Measurements from ENCODE around the gene GDF7.
A peak's percentile ranks its signal among the peaks of the same experiment; 100 is the strongest.

The GDF7 gene

GRCh38 chr2:20629581-20630171, 37.3 kb upstream of the GDF7 start:
- peak; percentile 68 for DNase-seq

GRCh38 chr2:20630967-20631366, 36.0 kb upstream of the GDF7 start:
- DNase-seq: no peak

- DNase-seq: no peak
These were observed 35.2 kb upstream of the GDF7 start for GRCh38 chr2:20631617-20632307.

GRCh38 chr2:20632446-20632990, 34.4 kb upstream of the GDF7 start:
- DNase-seq: no peak

GRCh38 chr2:20633001-20633400, 33.9 kb upstream of the GDF7 start:
- DNase-seq: no peak

- DNase-seq: no peak
These were observed 33.0 kb upstream of the GDF7 start for GRCh38 chr2:20633794-20634506.

GRCh38 chr2:20634507-20635112, 32.3 kb upstream of the GDF7 start:
- DNase-seq: no peak

GRCh38 chr2:20635113-20635510, 31.8 kb upstream of the GDF7 start:
- no peak for DNase-seq

- DNase-seq: peak; percentile 25
These were observed 31.0 kb upstream of the GDF7 start for GRCh38 chr2:20635675-20636584.

- DNase-seq: no peak
These were observed 29.8 kb upstream of the GDF7 start for GRCh38 chr2:20637147-20637546.

- no peak for DNase-seq
These were observed 28.9 kb upstream of the GDF7 start for GRCh38 chr2:20638014-20638413.

GRCh38 chr2:20638646-20639430, 28.1 kb upstream of the GDF7 start:
- DNase-seq: no peak

- no peak for DNase-seq
These were observed 26.4 kb upstream of the GDF7 start for GRCh38 chr2:20640411-20641122.

- no peak for DNase-seq
These were observed 25.6 kb upstream of the GDF7 start for GRCh38 chr2:20641123-20641985.

- peak; percentile 35 for DNase-seq
These were observed 24.6 kb upstream of the GDF7 start for GRCh38 chr2:20642055-20642971.

- DNase-seq: no peak
These were observed 23.9 kb upstream of the GDF7 start for GRCh38 chr2:20643060-20643459.

GRCh38 chr2:20643826-20644225, 23.1 kb upstream of the GDF7 start:
- DNase-seq: no peak

GRCh38 chr2:20645301-20645701, 21.6 kb upstream of the GDF7 start:
- no peak for DNase-seq

GRCh38 chr2:20645761-20646160, 21.2 kb upstream of the GDF7 start:
- no peak for DNase-seq

All from NCI-H446 treated with DMSO at 0.1 percent for 48 hours (cell line).